Inflammatory macrophage (primary cell): ENCODE data around the gene ERRFI1.
A peak's percentile ranks its signal among the peaks of the same experiment; 100 is the strongest.

ENCODE experiments used
- DNase-seq, 2 donors: peaks; one replicate each; pipeline ENCODE4 v3.0.0-alpha.2; 2020 to 2022

ERRFI1 gene

GRCh38 chr1:8017495-8018197 lies 8.5 kb downstream of the ERRFI1 start:
- DNase-seq, result peak in 1 of 2 donors; percentile 18

DNA sequence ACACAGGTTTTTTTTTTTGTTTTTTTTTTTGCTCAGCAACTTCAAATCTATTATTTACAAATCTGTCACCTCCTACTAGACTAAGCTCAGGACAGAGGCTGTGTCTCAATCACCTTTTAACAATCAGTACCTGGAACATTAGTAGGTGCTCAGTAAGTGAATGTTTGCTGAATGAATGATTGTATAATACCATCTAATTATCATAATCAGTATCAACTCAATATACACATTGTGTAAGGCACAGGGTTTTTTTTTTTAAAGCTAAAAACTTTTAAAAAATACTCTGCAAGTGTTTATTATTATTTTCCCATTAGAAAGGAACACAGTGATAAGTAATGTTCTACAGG lies 9.2 kb downstream of the ERRFI1 start:
- no peak for DNase-seq

DNA sequence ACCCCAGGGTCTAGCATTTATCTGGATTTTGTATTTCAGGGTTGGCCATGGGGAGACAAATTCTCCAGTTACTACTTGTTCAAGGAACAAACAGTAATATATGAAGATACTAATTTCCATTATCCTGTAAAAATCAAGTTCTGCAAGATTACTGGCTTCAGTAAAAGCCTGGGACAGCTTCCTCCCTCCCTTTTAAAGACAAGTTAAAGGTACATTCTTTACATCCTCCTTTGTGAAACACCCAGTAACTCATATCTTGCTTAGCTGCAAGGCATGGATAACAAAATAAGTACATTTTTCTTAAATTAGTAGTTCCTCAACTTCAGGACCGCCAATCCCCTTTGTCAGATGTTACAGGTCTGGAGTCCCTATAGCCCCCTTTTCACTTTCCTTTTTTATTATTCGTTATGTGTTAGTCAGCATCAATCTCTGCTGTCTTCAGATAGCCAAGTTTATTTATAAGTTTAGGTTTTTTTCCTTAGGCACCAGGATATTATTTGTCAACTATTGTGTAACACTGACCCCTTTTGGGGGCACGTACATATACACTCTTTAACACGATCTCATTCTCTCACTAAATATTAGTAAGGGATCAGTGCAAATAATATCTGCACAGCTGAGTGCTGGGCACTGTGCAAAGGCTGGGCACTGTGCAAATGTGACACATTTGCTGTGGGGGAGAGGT lies 9.8 kb downstream of the ERRFI1 start:
- DNase-seq, result no peak

GRCh38 chr1:8015809-8016165 lies 10.3 kb downstream of the ERRFI1 start:
- DNase-seq, result no peak

- DNase-seq, result peak; percentile 68 to 78
Measured at GRCh38 chr1:8015036-8015808, 10.9 kb downstream of the ERRFI1 start.

DNA sequence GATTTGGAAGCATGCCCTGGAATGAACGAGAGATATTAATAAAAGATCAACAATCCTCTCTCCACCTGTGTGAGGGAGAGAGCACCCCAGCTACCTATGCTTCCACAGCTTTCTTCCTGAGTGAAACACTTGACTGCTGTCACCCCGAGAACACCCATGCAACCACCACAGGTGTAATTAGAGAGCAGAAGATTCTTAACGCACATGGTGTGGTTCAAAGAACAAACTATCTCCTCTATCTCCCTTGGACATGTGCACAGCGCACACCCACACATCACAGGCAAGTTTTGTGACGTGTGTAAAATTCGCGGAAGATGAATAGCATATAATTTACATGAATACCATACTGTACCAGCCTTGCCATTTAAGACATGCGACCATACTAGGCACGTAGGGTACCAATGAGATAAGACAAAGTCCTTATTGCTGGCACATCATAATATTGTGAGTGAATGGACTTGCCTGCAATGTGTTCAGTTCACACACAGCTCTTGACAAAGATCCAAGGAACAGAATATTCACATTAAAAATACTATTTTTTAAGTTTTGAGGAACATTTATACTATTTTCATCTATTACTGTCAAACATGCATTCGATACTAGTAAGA lies 11.6 kb downstream of the ERRFI1 start:
- DNase-seq, result no peak

GRCh38 chr1:8013800-8014199 lies 12.3 kb downstream of the ERRFI1 start:
- DNase-seq, result no peak

DNA sequence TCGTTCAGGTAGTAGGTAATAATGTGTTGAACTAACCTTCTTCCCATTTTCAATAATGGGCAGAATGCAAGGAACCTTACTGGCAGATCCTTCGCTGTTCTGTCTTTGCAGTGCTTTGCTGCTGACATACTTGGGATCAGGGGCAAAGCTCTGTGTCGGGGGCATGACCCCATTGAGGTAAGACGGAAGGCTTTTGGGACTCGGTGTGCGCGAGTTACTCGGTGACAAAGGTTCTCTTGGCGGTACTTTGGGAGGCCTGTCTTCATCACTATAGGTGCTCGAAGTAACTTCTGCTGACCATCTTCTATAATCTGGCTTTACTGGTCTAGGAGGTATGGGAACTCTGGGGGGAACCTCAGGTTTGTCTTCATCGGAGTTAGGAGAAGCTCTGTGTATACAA lies 12.7 kb downstream of the ERRFI1 start:
- no peak for DNase-seq

- DNase-seq, result no peak
Measured at GRCh38 chr1:8012955-8013354, 13.2 kb downstream of the ERRFI1 start.

DNA sequence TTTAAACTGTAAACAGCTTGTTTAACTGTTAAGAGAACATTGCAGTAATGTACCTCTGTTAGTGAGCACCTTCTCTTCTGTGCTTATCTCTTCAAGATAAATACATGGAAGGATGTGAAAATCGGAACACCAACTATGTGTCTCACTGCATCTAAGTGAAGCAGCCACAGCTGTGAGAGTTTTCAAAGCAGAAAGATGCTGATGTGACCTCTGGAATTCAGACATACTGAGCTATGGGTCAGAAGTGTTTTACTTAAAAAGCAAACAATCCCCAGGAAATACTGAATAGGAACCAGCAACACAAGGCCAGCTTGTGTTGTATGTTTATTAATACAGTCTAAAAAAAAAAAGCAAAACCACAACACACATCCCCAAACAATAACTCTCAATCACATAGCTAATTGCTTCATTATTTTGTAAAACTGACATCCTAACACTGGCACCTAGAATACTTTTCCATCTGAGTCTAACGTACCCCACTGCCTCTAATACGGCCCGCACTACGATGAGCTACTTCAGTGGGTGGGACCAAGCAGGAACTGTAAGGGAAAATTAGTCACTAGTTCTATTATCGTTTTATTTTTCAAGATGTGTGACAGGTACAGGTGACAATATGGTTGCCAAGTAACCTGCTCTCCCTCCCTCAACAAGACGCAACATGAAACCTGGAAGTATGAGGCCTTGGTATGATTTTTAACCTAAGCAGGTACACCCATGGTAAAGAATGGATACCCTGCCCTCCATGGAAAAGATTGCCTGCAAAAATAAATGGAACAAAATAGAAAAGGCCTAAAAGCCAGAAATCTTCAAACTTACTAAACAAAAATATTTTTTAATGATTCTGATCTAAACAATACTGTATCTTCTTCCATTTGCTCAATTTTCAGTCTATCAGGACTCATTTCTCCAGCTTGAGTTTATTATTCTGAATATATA lies 13.9 kb downstream of the ERRFI1 start:
- DNase-seq, result no peak

DNA sequence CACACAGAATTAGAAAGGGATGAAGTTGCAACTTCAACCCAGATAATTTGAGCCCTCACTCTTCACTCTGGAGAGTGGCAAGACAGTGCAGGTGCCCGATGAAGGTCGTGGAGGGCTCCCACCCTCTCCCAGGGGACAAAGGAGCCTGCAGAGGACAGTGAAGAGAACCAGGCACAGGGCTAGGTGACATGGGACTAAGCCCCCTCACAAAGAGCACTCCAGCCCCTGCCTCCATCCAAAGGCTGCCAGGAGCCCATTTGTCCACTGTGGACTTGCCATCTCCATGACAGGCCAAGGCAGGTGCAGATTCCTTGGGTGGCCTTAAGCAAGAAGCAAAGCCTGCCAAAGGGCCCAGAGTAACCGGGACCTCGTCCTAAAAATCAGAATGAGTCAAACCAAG lies 15.1 kb downstream of the ERRFI1 start:
- no peak for DNase-seq

- no peak for DNase-seq
Measured at GRCh38 chr1:8010080-8010664, 15.9 kb downstream of the ERRFI1 start.

DNA sequence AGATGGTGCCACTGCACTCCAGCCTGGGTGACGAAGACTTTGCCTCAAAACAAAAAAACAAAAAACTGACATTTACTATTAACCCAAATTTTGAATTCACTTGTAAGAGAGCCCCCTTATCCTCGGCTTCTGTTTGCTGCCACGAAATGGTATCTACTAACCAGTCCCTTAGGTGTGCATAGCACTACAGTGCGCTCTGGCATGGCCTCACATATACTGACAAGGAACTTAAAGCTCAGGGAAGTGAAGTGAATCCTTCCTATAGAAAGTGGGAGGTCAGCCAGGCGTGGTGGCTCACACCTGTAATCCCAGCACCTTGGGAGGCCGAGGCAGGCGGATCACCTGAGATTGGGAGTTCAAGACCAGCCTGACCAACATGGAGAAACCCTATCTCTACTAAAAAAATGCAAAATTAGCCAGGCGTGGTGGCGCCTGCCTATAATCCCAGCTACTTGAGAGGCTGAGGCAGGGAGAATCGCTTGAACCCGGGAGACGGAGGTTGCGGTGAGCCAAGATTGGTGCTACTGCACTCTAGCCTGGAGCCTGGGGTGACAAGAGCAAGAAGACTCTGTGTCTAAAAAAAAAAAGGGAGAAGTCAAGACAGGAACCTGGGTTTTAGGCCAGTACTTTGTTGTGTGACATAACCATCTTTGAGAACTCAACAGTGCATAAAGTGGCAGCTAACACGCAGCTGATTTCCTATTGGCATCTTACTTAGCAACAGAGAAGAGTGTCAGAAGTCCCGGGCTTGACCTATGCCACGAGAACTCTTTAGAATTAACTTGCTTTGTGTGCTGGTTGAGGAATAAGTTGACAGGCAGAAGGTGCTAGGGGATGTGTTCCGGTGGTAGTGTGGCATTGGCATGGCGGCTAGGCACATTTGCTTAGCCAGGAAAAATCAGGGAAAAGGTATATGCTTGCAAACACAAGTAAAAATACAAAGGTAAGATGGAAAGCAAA lies 16.8 kb downstream of the ERRFI1 start:
- peak in 1 of 2 donors; percentile 21 for DNase-seq

DNA sequence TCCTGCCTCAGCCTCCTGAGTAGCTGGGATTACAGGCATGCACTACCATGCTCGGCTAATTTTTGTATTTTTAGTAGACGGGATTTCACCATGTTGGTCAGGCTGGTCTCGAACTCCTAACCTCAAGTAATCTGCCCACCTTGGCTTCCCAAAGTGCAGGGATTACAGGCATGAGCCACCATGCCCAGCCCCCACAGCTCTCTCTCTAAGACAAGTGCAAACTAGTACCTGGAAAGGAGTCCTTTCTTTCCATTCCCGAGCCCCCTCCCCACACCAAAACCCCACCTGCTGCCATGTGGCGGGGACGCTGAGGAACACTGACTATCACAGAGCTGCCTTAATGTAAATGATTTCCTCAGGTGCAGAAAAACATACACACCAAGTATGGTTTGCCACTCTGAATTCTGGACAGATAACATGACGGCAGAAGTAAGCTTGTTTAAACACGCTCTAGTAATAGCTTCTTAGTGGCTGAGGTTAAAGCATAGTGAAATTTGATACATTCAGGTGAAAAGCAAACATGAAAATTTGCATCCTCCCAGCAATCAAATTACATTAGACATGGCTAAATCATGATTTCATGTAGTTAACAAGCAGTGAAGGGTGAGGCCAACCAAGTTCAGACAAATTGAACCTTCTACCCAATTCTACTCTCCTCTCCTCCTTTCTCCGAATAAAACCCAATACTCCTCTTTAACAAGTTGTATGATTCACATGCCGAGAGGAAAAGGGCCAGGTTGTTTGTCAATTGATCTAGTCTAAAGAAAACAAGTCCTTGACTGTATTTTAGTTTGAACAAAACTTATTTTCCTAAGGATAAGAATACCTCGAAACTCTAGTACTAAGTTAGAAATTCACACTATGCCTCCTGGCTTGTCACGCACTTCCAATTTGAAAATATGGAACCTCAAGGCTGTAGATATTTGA lies 19.8 kb downstream of the ERRFI1 start:
- DNase-seq, result no peak

DNA sequence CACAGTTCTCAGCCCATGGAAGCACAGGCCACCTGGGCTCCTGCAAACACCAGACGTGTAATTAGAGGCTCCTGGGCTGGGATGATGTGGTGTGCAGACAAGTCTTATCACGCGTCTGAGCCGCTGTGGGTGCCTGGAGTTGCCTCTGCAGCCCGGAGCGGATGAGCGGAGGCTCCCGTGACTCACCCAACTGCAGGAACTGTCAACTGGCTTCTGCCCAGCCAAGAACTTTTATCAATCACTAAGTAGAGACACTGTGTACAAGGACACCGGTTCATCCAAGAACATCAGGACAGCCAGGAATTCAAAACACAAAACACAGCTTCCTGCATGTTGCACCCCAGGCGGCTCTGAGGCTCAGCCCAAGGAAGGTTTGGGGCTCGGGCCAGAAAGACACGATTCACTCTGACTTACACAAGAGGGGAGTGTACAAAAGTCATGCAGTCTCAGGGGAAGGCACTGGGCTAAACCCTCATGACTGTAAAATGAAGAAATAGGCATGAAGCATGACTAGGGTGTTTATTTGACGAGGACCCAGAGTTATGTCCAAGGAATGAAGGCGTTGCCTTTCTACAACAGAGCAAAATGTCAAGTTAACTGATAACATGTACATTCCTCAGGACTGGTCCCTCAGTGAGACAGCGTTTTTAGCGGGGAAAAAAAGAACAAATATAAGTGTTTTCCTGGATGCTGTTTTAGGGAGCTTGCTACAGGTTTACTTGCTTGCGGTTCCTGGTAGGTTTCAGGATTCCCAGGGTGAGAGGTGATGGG lies 21.1 kb downstream of the ERRFI1 start:
- peak; percentile 84 to 92 for DNase-seq

DNA sequence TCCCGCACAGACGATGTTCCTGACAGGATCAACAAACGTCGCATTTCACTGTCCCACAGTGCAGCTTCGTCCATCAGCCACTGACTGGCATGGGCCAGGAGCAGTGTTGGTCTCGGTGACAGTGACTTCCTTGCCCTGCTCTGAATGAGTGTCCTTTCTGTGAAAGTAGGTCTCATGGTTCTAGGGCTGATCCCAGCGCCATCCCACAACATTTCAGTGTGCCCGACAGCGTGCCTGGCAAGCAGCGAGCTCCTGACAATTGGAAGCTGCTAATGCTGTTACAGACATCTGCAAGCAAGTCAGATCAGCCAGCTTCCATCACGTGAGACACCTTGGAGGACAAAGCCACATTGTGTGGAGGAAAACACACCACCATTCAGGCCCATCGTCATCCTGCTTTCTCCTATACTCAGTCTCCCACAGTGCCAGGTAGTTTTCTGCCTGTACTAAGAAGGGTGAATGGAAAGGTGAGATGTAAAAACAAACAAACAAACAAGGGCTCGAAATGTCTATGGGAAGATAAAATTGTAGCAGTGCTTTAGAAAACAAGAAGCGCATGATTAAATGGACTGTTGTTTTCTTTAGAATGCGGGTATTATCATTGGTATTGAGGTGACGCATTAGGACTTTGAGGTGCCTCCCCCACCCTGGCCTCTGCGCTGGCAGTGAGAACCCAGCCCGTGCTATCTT lies 21.9 kb downstream of the ERRFI1 start:
- DNase-seq, result no peak

DNA sequence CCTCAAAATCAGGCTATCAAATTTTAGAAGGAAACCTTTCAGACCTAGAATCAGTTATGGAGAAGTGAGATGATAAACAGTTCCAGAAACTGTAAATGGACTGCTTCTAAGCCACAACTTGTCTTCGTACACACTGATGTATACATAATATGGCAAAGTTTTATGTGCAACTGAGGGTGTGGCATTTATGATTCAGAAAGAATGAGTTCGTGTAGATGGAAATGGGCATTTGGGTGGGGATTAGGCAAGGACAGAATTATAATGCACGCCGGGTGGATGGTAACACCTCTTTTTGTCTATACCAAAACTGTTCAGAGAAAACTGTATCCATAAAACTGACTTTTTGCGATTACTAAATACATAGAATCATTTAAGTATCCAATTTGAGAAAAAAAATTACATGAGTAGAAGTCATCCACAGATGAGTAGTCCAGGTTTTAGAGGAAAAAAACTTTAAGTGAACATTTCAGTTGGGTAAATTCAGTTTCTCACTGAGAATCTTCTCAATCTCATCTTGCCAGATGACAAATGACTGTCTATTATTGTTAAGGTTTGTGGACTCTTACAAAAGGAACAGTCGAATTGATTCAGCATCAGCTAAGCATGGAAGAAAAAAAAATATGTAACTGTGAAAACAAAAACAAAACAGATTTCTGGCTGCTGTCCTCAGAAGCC lies 22.5 kb downstream of the ERRFI1 start:
- peak in 1 of 2 donors; percentile 22 for DNase-seq
